Activated T-cell treated with anti-CD3 and anti-CD28 coated beads, Interleukin-2, amount 50 U/mL, for 24 hours (primary cell): ENCODE measurements around the gene APH1B.
"Not testable (repeated sequence)": the region's sequence is repeated elsewhere in the genome, so short reads cannot be mapped to it uniquely, and the experiment has no call there.

Experiments used
- DNase-seq: peaks from one replicate; pipeline ENCODE4 v3.0.0-alpha.2; 2020
- H3K27ac Mint-ChIP-seq: 2 replicates; pipeline ENCODE4 v1.8.0; 2020; ENCODE audit warnings: mild to moderate bottlenecking, mixed read lengths
- H3K27me3 Mint-ChIP-seq: 2 replicates; pipeline ENCODE4 v1.8.0; 2020; ENCODE audit warnings: mixed read lengths
- H3K36me3 Mint-ChIP-seq: 2 replicates; pipeline ENCODE4 v1.8.0; 2020; ENCODE audit warnings: low read depth, mixed read lengths
- H3K4me1 Mint-ChIP-seq: 2 replicates; pipeline ENCODE4 v1.8.0; 2020; ENCODE audit warnings: low read depth, mixed read lengths
- H3K4me3 Mint-ChIP-seq: 2 replicates; pipeline ENCODE4 v1.8.0; 2020; ENCODE audit warnings: mild to moderate bottlenecking, moderate library complexity, mixed read lengths
- H3K9me3 Mint-ChIP-seq: 2 replicates; pipeline ENCODE4 v1.8.0; 2020; ENCODE audit warnings: mixed read lengths

APH1B gene

DNA sequence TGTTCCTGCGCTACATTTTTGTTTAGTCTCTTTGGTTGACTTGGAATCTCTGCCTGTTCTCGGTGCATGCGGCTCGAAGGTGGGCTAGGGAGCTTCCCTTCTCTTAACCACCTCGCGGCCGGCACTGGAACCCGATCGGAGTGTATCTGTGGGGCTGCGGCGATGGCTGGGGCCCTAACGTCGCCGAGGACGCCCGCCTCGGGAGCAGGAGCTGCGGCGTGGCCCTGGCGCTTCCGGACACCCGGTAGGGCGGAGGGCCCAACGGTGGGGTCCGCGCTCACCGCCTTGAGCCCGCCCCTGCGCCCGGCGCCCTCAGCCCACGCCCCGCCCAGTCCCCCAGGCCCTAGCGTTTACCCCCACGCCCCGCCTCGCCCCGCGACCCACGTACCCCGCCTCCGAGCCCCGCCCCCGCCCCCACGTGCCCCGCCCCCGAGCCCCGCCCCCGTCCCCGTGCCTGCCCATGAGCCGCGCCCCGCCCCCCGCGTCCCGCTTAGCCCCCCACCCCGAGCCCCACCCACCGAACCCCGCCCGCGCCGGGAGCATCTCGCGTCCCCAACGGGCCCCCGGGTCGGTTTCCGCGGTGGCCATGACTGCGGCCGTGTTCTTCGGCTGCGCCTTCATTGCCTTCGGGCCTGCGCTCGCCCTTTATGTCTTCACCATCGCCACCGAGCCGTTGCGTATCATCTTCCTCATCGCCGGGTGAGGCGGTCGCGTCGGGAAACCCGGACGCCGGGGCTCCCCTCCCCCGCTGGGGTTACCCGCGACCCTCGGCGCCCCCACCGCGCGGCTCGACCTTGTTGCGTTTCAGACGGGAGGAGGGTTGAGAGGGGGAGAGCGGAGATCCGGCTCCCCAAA, at the start of gene APH1B:
Gene APH1B (plus strand): TSS at position 568 of the 855 bp plus-strand sequence. CDS start 19 bp downstream, at position 587.
- peaks cover 4% of the 10 kb centered on the region for H3K36me3 Mint-ChIP-seq
- H3K27me3 Mint-ChIP-seq, result no peaks in the 10 kb centered on the region

DNA sequence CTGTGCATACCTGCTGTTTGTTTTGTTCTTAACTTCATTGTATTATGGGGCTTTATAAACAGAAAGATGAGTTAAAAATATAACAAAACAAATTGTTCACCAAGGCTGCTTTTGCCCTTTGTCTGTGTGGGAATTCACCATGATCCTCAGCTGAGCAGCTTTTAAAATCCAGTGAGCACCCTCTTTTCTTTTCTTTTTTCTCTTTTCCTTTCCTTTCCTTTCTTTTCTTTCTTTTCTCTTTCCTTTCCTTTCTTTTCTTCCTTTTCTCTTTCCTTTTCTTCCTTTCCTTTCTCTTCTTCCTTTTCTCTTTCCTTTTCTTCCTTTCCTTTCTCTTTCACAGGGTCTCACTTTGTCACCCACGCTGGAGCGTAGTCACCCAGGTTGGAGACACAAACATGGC, 49.7 kb upstream of the APH1B start:
- Mint-ChIP-seq H3K27ac (peak overlapping the region; percentile 86), H3K27me3 (no peaks in the 10 kb centered on the region), H3K4me1 (peaks cover 81% of the 10 kb centered on the region), H3K4me3 (no peak overlapping the region), H3K9me3 (no peaks in the 10 kb centered on the region), H3K36me3 (peaks cover 68% of the 10 kb centered on the region)
- no peak for DNase-seq

More for the DNA sequence above, at the start of gene APH1B:
- peak within 1 kb of the TSS; percentile 85 for H3K4me3 Mint-ChIP-seq
- peaks cover 34% of the 10 kb centered on the region for H3K4me1 Mint-ChIP-seq
- H3K9me3 Mint-ChIP-seq, result peaks cover 3% of the 10 kb centered on the region
- H3K27ac Mint-ChIP-seq, result peak within 1 kb of the TSS; percentile 94
- DNase-seq, result peak; percentile 83

DNA sequence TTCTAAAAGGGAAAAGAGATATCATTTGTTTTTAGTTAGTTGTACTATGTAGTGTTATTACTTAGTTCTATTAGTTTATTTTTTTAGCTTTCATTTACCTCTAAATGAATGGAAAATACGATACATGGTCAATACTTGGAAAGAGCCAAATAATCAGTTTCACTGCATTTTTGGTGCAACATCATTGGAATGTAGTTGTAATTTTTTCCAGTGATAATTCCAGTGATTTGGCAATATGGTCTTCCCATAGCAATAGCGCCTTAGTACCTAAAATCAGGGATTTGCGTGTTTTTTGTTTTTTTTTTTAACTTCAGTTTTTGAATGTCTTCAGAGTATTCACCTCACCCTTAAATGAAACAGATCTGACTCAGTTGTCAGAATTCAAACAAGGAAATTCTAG, 46.2 kb upstream of the APH1B start:
- no peaks in the 10 kb centered on the region for H3K9me3 Mint-ChIP-seq
- no peaks in the 10 kb centered on the region for H3K27me3 Mint-ChIP-seq
- H3K4me1 Mint-ChIP-seq, result peaks cover 85% of the 10 kb centered on the region
- H3K36me3 Mint-ChIP-seq, result peaks cover 58% of the 10 kb centered on the region
- peak overlapping the region; percentile 86 for H3K27ac Mint-ChIP-seq
- H3K4me3 Mint-ChIP-seq, result peak overlapping the region; percentile 52
- no peak for DNase-seq

DNA sequence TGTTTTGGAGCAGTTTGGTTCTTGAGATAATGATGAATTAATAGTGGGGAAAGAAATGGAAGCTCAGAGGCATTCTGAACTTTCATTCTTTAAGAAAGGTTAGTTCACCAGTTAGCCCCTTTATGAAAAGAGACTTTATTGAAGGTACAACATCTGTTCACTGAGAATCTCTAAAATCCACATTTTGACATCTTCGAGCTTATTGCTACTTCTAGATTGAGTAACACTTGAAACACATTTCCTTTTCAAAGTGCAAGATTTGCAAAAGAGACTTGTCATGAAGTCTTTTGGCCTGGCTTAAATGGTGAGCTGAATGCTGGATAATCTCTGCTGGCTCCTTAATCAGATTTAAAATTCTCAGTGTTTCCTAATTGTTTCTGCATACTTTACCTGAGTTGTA, 45.7 kb upstream of the APH1B start:
- DNase-seq, result no peak
- Mint-ChIP-seq H3K27ac (peak overlapping the region; percentile 86), H3K27me3 (no peaks in the 10 kb centered on the region), H3K4me3 (peak overlapping the region; percentile 52), H3K36me3 (peaks cover 56% of the 10 kb centered on the region), H3K4me1 (peaks cover 83% of the 10 kb centered on the region), H3K9me3 (no peaks in the 10 kb centered on the region)

DNA sequence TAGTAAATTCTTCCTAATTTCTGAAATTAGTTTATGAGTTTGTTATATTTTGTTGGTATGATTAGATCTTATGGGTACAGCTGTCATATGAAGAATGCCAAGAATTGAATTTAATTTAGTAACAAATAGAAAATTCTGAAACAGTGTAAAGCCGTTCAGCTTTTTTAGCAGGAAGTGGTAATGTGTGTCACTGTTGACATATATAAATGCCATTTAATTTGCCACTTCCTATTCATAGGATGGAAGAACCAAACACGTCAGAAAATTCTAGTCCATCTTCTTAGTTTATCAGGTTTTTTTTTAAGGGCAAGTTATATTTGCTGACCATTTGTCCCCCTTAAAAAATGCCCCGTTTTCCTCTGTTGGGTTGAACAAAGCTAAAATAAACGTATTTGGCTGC, 45.0 kb upstream of the APH1B start:
- Mint-ChIP-seq H3K27ac (peak overlapping the region; percentile 86), H3K9me3 (no peaks in the 10 kb centered on the region), H3K4me3 (peak overlapping the region; percentile 52), H3K27me3 (no peaks in the 10 kb centered on the region), H3K36me3 (peaks cover 57% of the 10 kb centered on the region), H3K4me1 (peaks cover 83% of the 10 kb centered on the region)
- no peak for DNase-seq

DNA sequence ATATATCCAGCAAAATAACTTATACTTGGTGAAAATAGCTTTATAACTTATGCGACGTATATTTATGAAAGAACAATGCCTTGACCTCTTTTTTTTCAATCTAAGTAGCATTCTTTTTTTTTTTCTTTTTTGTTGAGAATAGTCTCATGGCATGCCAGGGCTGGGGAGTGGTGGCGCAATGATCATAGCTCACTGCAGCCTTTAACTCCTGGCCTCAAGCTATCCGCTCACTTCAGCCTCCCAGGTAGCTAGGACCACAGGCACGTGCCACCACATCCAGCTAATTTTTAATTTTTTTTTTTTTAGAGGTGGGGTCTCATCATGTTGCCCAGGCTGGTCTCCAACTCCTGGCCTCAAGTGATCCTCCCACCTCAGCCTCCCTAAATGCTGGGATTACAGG, 44.5 kb upstream of the APH1B start:
- Mint-ChIP-seq H3K27me3 (no peaks in the 10 kb centered on the region), H3K4me1 (peaks cover 83% of the 10 kb centered on the region), H3K27ac (peak overlapping the region; percentile 82), H3K36me3 (peaks cover 59% of the 10 kb centered on the region), H3K4me3 (no peak overlapping the region), H3K9me3 (no peaks in the 10 kb centered on the region)
- DNase-seq, result no peak

DNA sequence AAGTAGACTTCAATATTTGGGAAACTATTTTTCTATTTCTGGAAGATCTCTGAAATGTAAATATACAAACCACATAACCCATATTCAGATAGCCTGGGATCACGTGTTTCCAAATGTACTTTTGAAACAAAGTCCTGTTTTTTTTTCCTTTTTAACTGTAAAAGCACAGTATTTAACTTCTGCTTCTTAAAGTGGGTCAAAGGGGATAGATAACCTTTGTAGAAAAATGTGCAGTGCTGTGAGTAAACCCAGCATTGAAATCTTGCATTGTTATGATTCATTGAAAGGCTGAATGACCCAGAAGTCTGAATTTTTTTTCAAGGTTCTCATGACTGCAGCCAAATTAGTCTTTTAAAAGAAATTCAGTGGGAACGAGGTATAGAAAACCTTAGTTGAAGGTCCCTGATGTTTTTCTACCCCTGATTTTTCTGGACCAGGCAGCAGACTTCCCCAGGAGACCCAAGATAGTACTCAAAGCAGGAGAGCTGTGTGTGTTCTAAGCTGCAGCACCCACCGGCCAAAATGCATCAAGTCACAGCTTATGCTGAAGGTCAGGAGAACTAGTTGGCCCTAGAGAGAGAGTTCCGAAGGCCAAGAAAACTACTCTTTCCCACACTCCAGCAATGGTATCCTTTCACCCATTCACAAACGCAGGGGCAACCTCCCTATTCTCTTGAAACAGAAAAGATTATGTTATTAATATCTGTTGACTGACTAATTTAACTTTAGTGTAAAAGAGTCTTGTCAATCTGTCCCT, 43.6 kb upstream of the APH1B start:
- Mint-ChIP-seq H3K36me3 (peaks cover 58% of the 10 kb centered on the region), H3K4me3 (no peak overlapping the region), H3K4me1 (peaks cover 82% of the 10 kb centered on the region), H3K27me3 (no peaks in the 10 kb centered on the region), H3K27ac (peak overlapping the region; percentile 82), H3K9me3 (no peaks in the 10 kb centered on the region)
- no peak for DNase-seq

DNA sequence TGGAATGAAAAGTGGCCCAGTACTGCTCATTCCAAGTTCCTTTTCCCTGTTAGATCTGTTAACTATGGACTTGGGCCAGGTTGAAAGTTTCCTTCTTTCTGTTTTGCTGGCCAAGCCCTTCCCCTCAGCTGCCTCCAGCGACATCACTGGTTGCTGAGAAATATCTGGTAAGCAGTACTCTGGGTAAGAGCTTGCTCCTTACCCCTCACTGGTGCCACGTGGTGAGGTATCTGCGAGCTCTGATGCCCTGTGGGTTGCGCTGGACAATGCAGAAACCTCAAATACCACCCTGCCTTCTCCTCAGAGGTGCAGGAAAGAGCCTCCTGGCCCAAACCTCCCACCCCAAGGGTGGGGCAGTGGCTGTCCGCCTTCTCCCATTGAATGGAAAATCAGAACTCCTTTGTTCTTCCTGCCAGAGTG, 42.9 kb upstream of the APH1B start:
- H3K4me1 Mint-ChIP-seq, result peaks cover 80% of the 10 kb centered on the region
- no peak overlapping the region for H3K4me3 Mint-ChIP-seq
- H3K36me3 Mint-ChIP-seq, result peaks cover 54% of the 10 kb centered on the region
- H3K9me3 Mint-ChIP-seq, result no peaks in the 10 kb centered on the region
- H3K27me3 Mint-ChIP-seq, result no peaks in the 10 kb centered on the region
- no peak for DNase-seq
- peak overlapping the region; percentile 82 for H3K27ac Mint-ChIP-seq

DNA sequence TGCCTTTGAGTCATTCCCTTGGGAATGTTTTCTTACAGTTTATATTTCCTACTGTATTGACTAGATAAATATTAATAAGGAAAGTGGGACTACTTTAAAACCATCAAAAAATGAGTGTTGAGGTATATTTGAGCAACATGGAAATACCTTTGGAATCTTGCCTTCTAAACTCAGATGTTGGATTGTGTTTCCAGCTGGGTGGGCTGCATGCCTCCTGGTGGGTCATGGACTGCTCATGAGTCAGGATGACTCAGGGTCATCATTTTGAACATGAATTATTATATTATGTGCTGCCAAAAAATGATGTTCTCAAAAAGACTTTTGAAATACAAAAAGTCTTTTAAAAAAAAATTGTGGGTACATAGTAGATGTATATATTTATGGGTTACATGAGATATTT, 41.1 kb upstream of the APH1B start:
- Mint-ChIP-seq H3K27me3 (no peaks in the 10 kb centered on the region), H3K9me3 (no peaks in the 10 kb centered on the region), H3K36me3 (peaks cover 59% of the 10 kb centered on the region), H3K4me1 (peaks cover 81% of the 10 kb centered on the region), H3K4me3 (no peak overlapping the region), H3K27ac (peak overlapping the region; percentile 72)
- DNase-seq, result no peak

DNA sequence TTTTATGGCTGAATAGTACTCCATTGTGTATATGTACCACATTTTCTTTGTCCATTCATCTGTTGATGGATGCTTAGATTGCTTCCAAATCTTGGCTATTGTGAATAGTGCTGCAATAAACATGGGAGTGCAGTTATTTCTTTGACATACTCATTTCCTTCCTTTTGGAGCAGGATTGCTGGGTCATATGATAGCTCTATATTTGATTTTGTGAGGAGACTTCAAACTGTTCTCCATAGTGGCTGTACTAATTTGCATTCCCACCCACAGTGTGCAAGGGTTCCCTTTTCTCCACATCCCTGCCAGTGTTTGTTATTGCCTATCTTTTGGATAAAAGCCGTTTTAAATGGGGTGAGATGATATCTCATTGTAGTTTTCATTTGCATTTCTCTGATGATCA, 40.3 kb upstream of the APH1B start:
- H3K9me3 Mint-ChIP-seq, H3K27ac Mint-ChIP-seq, DNase-seq, H3K4me3 Mint-ChIP-seq, H3K27me3 Mint-ChIP-seq: not testable (repeated sequence)
- H3K36me3 Mint-ChIP-seq, result peaks cover 66% of the 10 kb centered on the region
- peaks cover 79% of the 10 kb centered on the region for H3K4me1 Mint-ChIP-seq

DNA sequence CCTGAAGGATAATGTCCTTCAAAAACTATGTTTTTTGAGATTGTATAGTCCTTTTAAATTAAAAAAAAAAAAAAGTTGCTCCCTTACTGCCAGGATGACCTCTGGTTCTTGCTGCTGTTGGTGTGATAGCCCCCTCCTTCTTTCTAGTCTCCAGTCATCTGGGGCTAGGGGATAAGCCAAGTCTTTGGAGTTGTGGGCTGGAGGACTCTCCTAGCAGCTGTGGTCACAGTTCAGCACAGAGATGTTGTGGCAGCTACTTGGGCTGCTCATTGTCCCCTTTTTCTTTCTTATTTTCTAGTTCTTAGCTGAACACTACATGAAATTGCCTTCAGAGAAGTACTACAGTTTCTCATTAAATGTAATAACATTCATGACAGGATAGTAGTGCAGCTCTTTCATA, 39.2 kb upstream of the APH1B start:
- H3K27ac Mint-ChIP-seq, result peak overlapping the region; percentile 70
- no peak overlapping the region for H3K4me3 Mint-ChIP-seq
- no peaks in the 10 kb centered on the region for H3K9me3 Mint-ChIP-seq
- H3K36me3 Mint-ChIP-seq, result peaks cover 73% of the 10 kb centered on the region
- DNase-seq, result no peak
- peaks cover 80% of the 10 kb centered on the region for H3K4me1 Mint-ChIP-seq
- no peaks in the 10 kb centered on the region for H3K27me3 Mint-ChIP-seq

DNA sequence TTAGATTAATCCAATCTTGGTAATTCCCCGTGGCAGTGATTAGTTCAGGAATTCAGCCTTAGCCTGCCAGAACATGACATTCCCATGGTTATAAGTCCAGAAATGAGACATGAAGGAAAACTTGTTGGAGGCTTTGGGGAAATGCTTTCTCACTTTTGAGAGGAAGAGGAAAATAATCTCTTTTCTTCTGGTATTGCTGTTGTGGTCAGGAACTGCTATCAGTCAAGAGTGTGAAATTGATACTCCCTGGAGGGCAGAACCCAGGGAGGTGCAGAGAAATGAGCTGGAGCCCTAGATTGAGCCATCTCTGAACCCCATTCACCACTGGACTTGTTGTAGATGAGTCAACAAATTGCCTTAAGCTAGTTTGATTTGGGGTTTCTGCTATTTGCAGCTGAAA, 38.6 kb upstream of the APH1B start:
- peak overlapping the region; percentile 80 for H3K27ac Mint-ChIP-seq

DNA sequence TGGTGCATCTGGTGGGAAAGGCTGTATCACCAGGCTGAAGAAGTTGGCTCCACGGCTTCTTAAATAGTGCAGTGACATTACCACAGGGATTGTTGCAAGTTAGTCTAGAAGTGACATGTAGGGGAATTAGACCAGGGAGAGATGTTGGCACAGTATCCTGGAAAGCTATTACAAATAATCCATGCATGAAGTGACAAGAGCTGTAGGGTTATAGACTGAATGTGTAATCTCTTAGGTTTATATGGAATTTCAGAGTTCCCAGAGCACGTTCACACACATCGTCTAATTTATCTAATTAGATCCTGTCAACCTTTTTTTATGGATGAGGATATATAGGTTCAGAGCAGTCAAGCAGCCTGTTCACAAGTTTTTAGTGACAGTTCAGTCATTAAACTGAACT, 37.3 kb upstream of the APH1B start:
- Mint-ChIP-seq H3K9me3 (no peaks in the 10 kb centered on the region), H3K27me3 (no peaks in the 10 kb centered on the region), H3K4me3 (no peak overlapping the region), H3K4me1 (peaks cover 80% of the 10 kb centered on the region), H3K27ac (peak overlapping the region; percentile 39), H3K36me3 (peaks cover 75% of the 10 kb centered on the region)
- no peak for DNase-seq

More for the DNA sequence above, 38.6 kb upstream of the APH1B start:
- H3K4me1 Mint-ChIP-seq, result peaks cover 80% of the 10 kb centered on the region
- H3K4me3 Mint-ChIP-seq, result no peak overlapping the region
- H3K9me3 Mint-ChIP-seq, result no peaks in the 10 kb centered on the region
- H3K27me3 Mint-ChIP-seq, result no peaks in the 10 kb centered on the region
- DNase-seq, result no peak
- H3K36me3 Mint-ChIP-seq, result peaks cover 74% of the 10 kb centered on the region

DNA sequence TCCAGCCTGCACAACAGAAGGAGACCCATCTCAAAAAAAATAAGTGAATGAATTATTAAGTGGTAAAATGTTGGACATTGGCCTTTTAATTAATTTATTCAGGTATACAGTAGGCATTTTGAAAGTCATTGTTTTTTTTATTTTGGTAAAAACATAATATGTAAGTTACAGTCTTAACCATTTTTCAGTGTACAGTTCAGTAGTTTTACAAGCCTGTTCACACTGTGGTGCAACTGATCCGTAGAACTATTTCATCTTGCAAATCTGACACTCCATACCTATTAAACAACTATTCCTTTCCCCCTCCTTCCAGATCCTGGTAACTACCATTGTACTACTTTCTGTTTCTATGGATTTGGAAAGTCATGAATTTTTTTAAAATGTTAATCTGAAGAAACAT, 36.1 kb upstream of the APH1B start:
- Mint-ChIP-seq H3K9me3 (no peaks in the 10 kb centered on the region), H3K27ac (no peak overlapping the region), H3K4me3 (no peak overlapping the region), H3K4me1 (peaks cover 79% of the 10 kb centered on the region), H3K27me3 (no peaks in the 10 kb centered on the region), H3K36me3 (peaks cover 80% of the 10 kb centered on the region)
- no peak for DNase-seq

DNA sequence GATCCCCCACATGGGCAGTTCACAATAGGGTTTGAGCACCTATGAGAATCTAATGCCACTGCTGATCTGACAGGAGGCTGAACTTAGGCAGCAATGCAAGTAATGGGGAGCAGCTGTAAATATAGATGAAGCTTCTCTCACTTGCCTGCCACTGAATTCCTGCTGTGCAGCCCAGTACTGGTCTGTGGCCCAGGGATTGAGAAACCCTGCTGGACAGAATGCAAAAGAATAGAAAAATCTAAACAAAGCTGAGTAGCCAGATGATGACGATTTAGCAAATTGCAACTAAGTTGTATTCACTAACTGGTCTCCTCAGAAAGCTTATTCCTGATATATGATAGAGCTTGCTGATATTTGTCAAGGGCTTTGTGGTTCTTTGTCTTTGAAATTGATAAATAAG, 34.3 kb upstream of the APH1B start:
- H3K4me3 Mint-ChIP-seq, result no peak overlapping the region
- H3K36me3 Mint-ChIP-seq, result peaks cover 80% of the 10 kb centered on the region

More for the DNA sequence above, 34.3 kb upstream of the APH1B start:
- no peaks in the 10 kb centered on the region for H3K27me3 Mint-ChIP-seq
- H3K9me3 Mint-ChIP-seq, result no peaks in the 10 kb centered on the region
- peak overlapping the region; percentile 53 for H3K27ac Mint-ChIP-seq
- peaks cover 76% of the 10 kb centered on the region for H3K4me1 Mint-ChIP-seq
- no peak for DNase-seq
